ENCODE measurements around the gene ZNF438. TPM values are rescaled to one million over a fixed set of nuclear protein-coding genes. Genes with fewer than 3 reads are reported as not detected.

Gene ZNF438
- total RNA-seq, 1 donor from 2014 or later = 1.3 TPM

- TF ChIP-seq EZH2 (IDR thresholded peaks at IDR 0.05) (no peak), EZH2phosphoT487 (IDR thresholded peaks at IDR 0.05) (no peak), CTCF (IDR thresholded peaks at IDR 0.05) (no peak)
- Histone ChIP-seq H3K79me2 (ENCODE audit: low read depth) (no peaks in the 10 kb centered on the region), H3K27me3 (no peaks in the 10 kb centered on the region), H3K4me2 (no peak overlapping the region), H3K27ac (no peak overlapping the region), H3K4me3 (no peak overlapping the region), H3K36me3 (no peaks in the 10 kb centered on the region), H3K9ac (no peak overlapping the region), H3F3A (ENCODE audit: low read depth) (no peaks in the 10 kb centered on the region), H4K20me1 (ENCODE audit: low read depth) (no peaks in the 10 kb centered on the region), H3K9me3 (ENCODE audit: low read depth) (no peaks in the 10 kb centered on the region), H3K4me1 (peaks cover 11% of the 10 kb centered on the region), H2AFZ (replicated peaks) (no peak overlapping the region)
- Mint-ChIP-seq H3K36me3 (no peaks in the 10 kb centered on the region), H3K4me3 (no peak overlapping the region), H3K9me3 (no peaks in the 10 kb centered on the region), H3K27ac (no peak overlapping the region), H3K27me3 (ENCODE audit: insufficient read depth, low read depth) (peaks cover 9% of the 10 kb centered on the region), H3K4me1 (peaks cover 28% of the 10 kb centered on the region)
- DNase-seq (ENCODE audit: low spot score) = no peak
Observed at GRCh38 chr10:30826679-30827078, 205.0 kb downstream of the ZNF438 start.

GRCh38 chr10:30825495-30825894, 206.2 kb downstream of the ZNF438 start:
- Histone ChIP-seq H3K4me1 (peaks cover 6% of the 10 kb centered on the region), H3K9ac (no peak overlapping the region), H3K36me3 (no peaks in the 10 kb centered on the region), H3K4me3 (no peak overlapping the region), H3K79me2 (ENCODE audit: low read depth) (no peaks in the 10 kb centered on the region), H4K20me1 (ENCODE audit: low read depth) (no peaks in the 10 kb centered on the region), H3K4me2 (no peak overlapping the region), H3K27me3 (no peaks in the 10 kb centered on the region), H2AFZ (replicated peaks) (no peak overlapping the region), H3F3A (ENCODE audit: low read depth) (no peaks in the 10 kb centered on the region), H3K9me3 (ENCODE audit: low read depth) (no peaks in the 10 kb centered on the region), H3K27ac (no peak overlapping the region)
- TF ChIP-seq EZH2 (IDR thresholded peaks at IDR 0.05) (no peak), CTCF (IDR thresholded peaks at IDR 0.05) (no peak), EZH2phosphoT487 (IDR thresholded peaks at IDR 0.05) (no peak)
- Mint-ChIP-seq H3K27ac (no peak overlapping the region), H3K36me3 (no peaks in the 10 kb centered on the region), H3K9me3 (no peaks in the 10 kb centered on the region), H3K4me3 (no peak overlapping the region), H3K4me1 (peaks cover 32% of the 10 kb centered on the region), H3K27me3 (ENCODE audit: insufficient read depth, low read depth) (peaks cover 12% of the 10 kb centered on the region)
- DNase-seq (ENCODE audit: low spot score) = no peak

- no peaks in the 10 kb centered on the region for H3F3A ChIP-seq (ENCODE audit: low read depth)
- H3K79me2 ChIP-seq (ENCODE audit: low read depth) = no peaks in the 10 kb centered on the region
- Mint-ChIP-seq H3K36me3 (no peaks in the 10 kb centered on the region), H3K4me1 (peaks cover 31% of the 10 kb centered on the region), H3K9me3 (no peaks in the 10 kb centered on the region), H3K27me3 (ENCODE audit: insufficient read depth, low read depth) (peaks cover 12% of the 10 kb centered on the region), H3K27ac (no peak overlapping the region), H3K4me3 (no peak overlapping the region)
- no peak overlapping the region for H3K9ac ChIP-seq
- no peaks in the 10 kb centered on the region for H3K9me3 ChIP-seq (ENCODE audit: low read depth)
- H3K4me2 ChIP-seq = no peak overlapping the region
- H3K4me1 ChIP-seq = peaks cover under 1% of the 10 kb centered on the region
- no peak overlapping the region for H3K27ac ChIP-seq
- no peak for DNase-seq (ENCODE audit: low spot score)
- H4K20me1 ChIP-seq (ENCODE audit: low read depth) = no peaks in the 10 kb centered on the region
- no peak overlapping the region for H3K4me3 ChIP-seq
- no peak overlapping the region for H2AFZ ChIP-seq (replicated peaks)
- no peaks in the 10 kb centered on the region for H3K36me3 ChIP-seq
- TF ChIP-seq EZH2phosphoT487 (IDR thresholded peaks at IDR 0.05) (no peak), EZH2 (IDR thresholded peaks at IDR 0.05) (no peak), CTCF (IDR thresholded peaks at IDR 0.05) (no peak)
- H3K27me3 ChIP-seq = no peaks in the 10 kb centered on the region
Observed at GRCh38 chr10:30825022-30825421, 206.6 kb downstream of the ZNF438 start.

Measured in neural progenitor cell (in vitro differentiated cells).